PC-3 (cell line): ENCODE data around the gene SLC7A9. TPM values are rescaled to one million over a fixed set of nuclear protein-coding genes. Genes with fewer than 3 reads are reported as not detected.

Experiments
- ATAC-seq: fragments of 200-7000 bp; cut with Tn5 transposase; 2 replicates; pipeline ENCODE4 v1.9.1; 2020; ENCODE audit warnings: mild to moderate bottlenecking, moderate library complexity
- BruUV-seq: library from RNA; stranded (reverse); fragments of 400-500 nt; replicated peaks from 2 replicates; lab custom pipeline; 2021; lab: Mats Ljungman, UMichigan
- CTCF ChIA-PET: fragments of 300-600 bp; sonication (Branson Sonifier 250); formaldehyde crosslinking; loops from one replicate; lab custom pipeline; 2022; ENCODE audit warnings: antibody characterized with exemption; lab: Charles Lee
- POLR2A ChIA-PET: fragments of 300-600 bp; sonication (Branson Sonifier 250); formaldehyde crosslinking; loops from one replicate; lab custom pipeline; 2022; ENCODE audit warnings: antibody characterized with exemption; ENCODE audit not compliant: unreplicated experiment; lab: Charles Lee
- DNase-seq: peaks from one replicate; pipeline ENCODE4 v3.0.0-alpha.2; 2015
- H2AFZ ChIP-seq: fragments of 300-600 bp; sonication (generic); 2 replicates; pipeline ENCODE4 v1.6.0; 2016; ENCODE audit warnings: antibody characterized with exemption, low read length
- H3F3A ChIP-seq: fragments of 300-600 bp; sonication (generic); one replicate; pipeline ENCODE4 v1.6.0; 2017; ENCODE audit warnings: antibody characterized with exemption, low read length, control low read depth, mild to moderate bottlenecking; ENCODE audit not compliant: unreplicated experiment
- H3K27ac ChIP-seq: fragments of 300-600 bp; sonication (generic); 2 replicates; pipeline ENCODE4 v1.5.1; 2016; ENCODE audit warnings: mild to moderate bottlenecking, low read length
- H3K27me3 ChIP-seq: fragments of 300-600 bp; sonication (generic); 2 replicates; pipeline ENCODE4 v1.6.1; 2016; ENCODE audit warnings: low read length, mixed read lengths
- H3K36me3 ChIP-seq: fragments of 300-600 bp; sonication (generic); 2 replicates; pipeline ENCODE4 v1.6.1; 2016; ENCODE audit warnings: low read depth, mixed run types, low read length, mixed read lengths
- H3K4me1 ChIP-seq: fragments of 300-600 bp; sonication (generic); 2 replicates; pipeline ENCODE4 v1.5.1; 2016; ENCODE audit warnings: low read length; ENCODE audit not compliant: insufficient read depth
- H3K4me2 ChIP-seq: fragments of 300-600 bp; sonication (generic); 2 replicates; pipeline ENCODE4 v1.6.0; 2016; ENCODE audit warnings: low read length
- H3K4me3 ChIP-seq: fragments of 300-600 bp; sonication (generic); 2 replicates; pipeline ENCODE4 v1.5.1; 2016; ENCODE audit warnings: mild to moderate bottlenecking, low read length, mixed read lengths
- H3K79me2 ChIP-seq: fragments of 300-600 bp; sonication (generic); 2 replicates; pipeline ENCODE4 v1.6.1; 2017; ENCODE audit warnings: low read length, mixed read lengths
- H3K9ac ChIP-seq: fragments of 300-600 bp; sonication (generic); 2 replicates; pipeline ENCODE4 v1.6.0; 2016; ENCODE audit warnings: mild to moderate bottlenecking, low read length
- H3K9me2 ChIP-seq: fragments of 300-600 bp; sonication (generic); replicated peaks from 2 replicates; pipeline ENCODE4 v1.6.1; 2016; ENCODE audit warnings: mixed run types, low read length, mixed read lengths
- H3K9me3 ChIP-seq: fragments of 300-600 bp; sonication (generic); 2 replicates; pipeline ENCODE4 v1.6.1; 2016; ENCODE audit warnings: low read length, mixed read lengths
- H4K20me1 ChIP-seq: fragments of 300-600 bp; sonication (generic); 2 replicates; pipeline ENCODE4 v1.6.1; 2016; ENCODE audit warnings: low read length, mixed read lengths
- EZH2 ChIP-seq: fragments of 300-600 bp; sonication (generic); IDR thresholded peaks from one replicate; pipeline ENCODE4 v1.6.1; 2017; ENCODE audit warnings: antibody characterized with exemption, mild to moderate bottlenecking, low read length; ENCODE audit not compliant: unreplicated experiment
- EZH2phosphoT487 ChIP-seq: fragments of 300-600 bp; sonication (generic); IDR thresholded peaks from 2 replicates; pipeline ENCODE4 v1.6.1; 2018; ENCODE audit warnings: mild to moderate bottlenecking, antibody characterized with exemption, low read length, borderline replicate concordance
- intact Hi-C: fragments of 100-400 bp; cut with micrococcal nuclease; formaldehyde crosslinking; loops from 2 replicates; pipeline ENCODE4 v1.9.0; 2023
- total RNA-seq: library from RNA; depleted of rRNA; stranded (reverse); fragments of >200 nt; gene quantifications from 2 replicates; pipeline ENCODE4 v1.2.3, GENCODE V29; 2014
- TF ChIP-seq, protein P1 (sequence below): fragments of 300-600 bp; sonication (generic); conservative IDR thresholded peaks from 2 replicates; pipeline ENCODE4 v1.5.1; 2017; ENCODE audit warnings: antibody characterized with exemption, low read depth, mild to moderate bottlenecking, low read length

SLC7A9 gene
- total RNA-seq, 1 experiment from 2014 or later = not detected

DNA sequence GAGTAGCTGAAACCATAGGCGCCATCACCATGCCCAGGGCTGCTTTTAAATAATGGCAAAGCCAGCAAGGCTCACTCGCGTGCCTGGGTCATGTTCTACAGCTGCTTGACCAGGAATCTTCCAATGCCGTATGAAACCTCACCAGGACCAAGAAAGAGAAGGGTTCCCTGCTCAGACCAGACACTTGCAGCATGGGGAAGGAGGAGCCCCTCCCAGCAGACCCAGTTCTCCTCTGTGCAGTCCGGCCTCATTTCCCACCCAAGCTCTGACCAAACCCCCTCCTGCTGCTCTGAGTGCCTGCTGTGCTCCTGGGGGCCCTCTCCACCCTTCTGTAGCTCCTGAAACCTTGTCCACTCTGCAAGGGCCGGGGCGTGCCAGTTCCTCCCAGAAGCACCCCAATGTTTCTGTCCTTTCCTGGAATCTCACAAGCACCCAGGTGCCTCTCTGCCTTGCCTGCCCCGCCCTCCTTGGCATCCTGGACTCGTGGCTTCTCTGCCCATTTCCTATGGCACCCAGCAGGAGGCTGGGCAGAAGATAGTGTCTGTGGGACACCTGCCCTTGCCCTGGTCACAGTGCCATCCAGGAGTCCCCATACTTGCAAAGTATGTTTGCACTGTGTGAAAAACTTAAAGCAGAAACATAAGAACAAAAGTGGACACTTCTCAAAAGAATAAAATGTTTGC is 6.8 kb upstream of the SLC7A9 start:
- Histone ChIP-seq H3K9ac (no peak overlapping the region), H3K27me3 (no peaks in the 10 kb centered on the region), H3K79me2 (no peaks in the 10 kb centered on the region), H3K36me3 (no peaks in the 10 kb centered on the region), H3K4me2 (peak overlapping the region; percentile 34), H3F3A (no peaks in the 10 kb centered on the region), H3K4me1 (peaks cover 13% of the 10 kb centered on the region), H3K9me2 (no peaks in the 10 kb centered on the region), H3K4me3 (no peak overlapping the region), H3K9me3 (no peaks in the 10 kb centered on the region), H3K27ac (peak overlapping the region; percentile 60), H4K20me1 (no peaks in the 10 kb centered on the region), H2AFZ (peak overlapping the region; percentile 46)
- no TSS peak for BruUV-seq
- intact Hi-C loops = no loop called here
- ATAC-seq (peak; percentile 51), DNase-seq (no peak)
- TF ChIP-seq, protein P1, sequence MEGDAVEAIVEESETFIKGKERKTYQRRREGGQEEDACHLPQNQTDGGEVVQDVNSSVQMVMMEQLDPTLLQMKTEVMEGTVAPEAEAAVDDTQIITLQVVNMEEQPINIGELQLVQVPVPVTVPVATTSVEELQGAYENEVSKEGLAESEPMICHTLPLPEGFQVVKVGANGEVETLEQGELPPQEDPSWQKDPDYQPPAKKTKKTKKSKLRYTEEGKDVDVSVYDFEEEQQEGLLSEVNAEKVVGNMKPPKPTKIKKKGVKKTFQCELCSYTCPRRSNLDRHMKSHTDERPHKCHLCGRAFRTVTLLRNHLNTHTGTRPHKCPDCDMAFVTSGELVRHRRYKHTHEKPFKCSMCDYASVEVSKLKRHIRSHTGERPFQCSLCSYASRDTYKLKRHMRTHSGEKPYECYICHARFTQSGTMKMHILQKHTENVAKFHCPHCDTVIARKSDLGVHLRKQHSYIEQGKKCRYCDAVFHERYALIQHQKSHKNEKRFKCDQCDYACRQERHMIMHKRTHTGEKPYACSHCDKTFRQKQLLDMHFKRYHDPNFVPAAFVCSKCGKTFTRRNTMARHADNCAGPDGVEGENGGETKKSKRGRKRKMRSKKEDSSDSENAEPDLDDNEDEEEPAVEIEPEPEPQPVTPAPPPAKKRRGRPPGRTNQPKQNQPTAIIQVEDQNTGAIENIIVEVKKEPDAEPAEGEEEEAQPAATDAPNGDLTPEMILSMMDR = 0 out of 2 replicates have a peak, but pooled peaks have one; percentile 9
- no peak for TF ChIP-seq EZH2phosphoT487
- no peak for TF ChIP-seq EZH2
- ChIA-PET POLR2A (no interaction called here), CTCF (no interaction called here)

DNA sequence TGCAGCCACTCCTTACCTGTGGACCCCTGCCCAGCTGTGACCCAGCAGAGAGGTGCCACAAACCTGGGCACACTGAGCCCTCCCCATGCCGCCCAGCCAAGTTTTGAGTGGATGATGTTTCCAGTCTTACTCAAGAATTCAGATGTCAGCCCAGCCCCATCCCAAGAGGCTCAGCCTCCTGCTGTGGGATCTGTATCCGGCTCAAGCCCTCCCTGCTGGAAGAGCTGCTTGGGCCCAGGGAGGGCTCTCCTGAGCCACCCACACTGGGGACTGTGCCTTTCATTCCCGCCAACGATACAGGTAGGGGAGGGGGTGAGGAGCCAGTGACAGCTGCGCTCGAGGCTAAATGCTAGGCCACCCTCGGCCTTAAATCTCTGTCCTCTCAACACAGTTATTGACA is 5.9 kb upstream of the SLC7A9 start:
- Histone ChIP-seq H3K27me3 (no peaks in the 10 kb centered on the region), H3K4me1 (peaks cover 13% of the 10 kb centered on the region), H3K9ac (no peak overlapping the region), H3K4me3 (no peak overlapping the region), H3K27ac (no peak overlapping the region), H2AFZ (no peak overlapping the region), H3K36me3 (no peaks in the 10 kb centered on the region), H3K79me2 (no peaks in the 10 kb centered on the region), H3K9me3 (no peaks in the 10 kb centered on the region), H3F3A (no peaks in the 10 kb centered on the region), H3K9me2 (no peaks in the 10 kb centered on the region), H4K20me1 (no peaks in the 10 kb centered on the region), H3K4me2 (no peak overlapping the region)
- BruUV-seq = no TSS peak
- DNase-seq = no peak
- ChIA-PET POLR2A (no interaction called here), CTCF (no interaction called here)
- intact Hi-C loops = no loop called here
- ATAC-seq = no peak
- TF ChIP-seq, protein P1 = no peak
- TF ChIP-seq EZH2 = no peak
- no peak for TF ChIP-seq EZH2phosphoT487

DNA sequence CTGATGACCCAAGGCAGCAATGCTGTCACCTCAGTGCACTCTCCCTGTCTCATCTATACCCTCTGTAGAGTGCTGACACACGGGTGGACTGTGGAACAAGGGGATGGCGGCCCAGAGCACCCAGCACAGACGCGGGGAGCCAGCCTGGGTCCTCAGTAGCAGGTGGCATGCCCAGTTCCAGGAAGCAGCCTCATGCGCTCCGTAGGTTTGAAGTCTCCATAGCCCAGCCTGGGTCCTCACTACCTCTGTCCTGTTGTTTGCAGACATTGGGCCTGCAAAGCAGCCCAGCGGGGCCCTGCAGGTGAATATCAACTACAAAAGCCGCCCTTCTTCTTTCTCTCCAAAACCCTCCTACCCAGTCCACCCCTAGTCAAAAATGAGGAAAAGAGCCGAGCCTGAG is 5.0 kb upstream of the SLC7A9 start:
- Histone ChIP-seq H3K27ac (no peak overlapping the region), H3K4me3 (no peak overlapping the region), H2AFZ (no peak overlapping the region), H4K20me1 (no peaks in the 10 kb centered on the region), H3K9me2 (no peaks in the 10 kb centered on the region), H3K36me3 (no peaks in the 10 kb centered on the region), H3K9me3 (no peaks in the 10 kb centered on the region), H3F3A (no peaks in the 10 kb centered on the region), H3K4me1 (peaks cover 13% of the 10 kb centered on the region), H3K27me3 (no peaks in the 10 kb centered on the region), H3K4me2 (no peak overlapping the region), H3K79me2 (no peaks in the 10 kb centered on the region), H3K9ac (no peak overlapping the region)
- no TSS peak for BruUV-seq
- ATAC-seq (no peak), DNase-seq (no peak)
- TF ChIP-seq EZH2phosphoT487 (no peak), EZH2 (no peak)
- TF ChIP-seq, protein P1 = no peak
- CTCF ChIA-PET = no interaction called here
- intact Hi-C loops = no loop called here
- POLR2A ChIA-PET = no interaction called here
